ENCODE data around the gene LCMT2.

LCMT2 gene, protein sequence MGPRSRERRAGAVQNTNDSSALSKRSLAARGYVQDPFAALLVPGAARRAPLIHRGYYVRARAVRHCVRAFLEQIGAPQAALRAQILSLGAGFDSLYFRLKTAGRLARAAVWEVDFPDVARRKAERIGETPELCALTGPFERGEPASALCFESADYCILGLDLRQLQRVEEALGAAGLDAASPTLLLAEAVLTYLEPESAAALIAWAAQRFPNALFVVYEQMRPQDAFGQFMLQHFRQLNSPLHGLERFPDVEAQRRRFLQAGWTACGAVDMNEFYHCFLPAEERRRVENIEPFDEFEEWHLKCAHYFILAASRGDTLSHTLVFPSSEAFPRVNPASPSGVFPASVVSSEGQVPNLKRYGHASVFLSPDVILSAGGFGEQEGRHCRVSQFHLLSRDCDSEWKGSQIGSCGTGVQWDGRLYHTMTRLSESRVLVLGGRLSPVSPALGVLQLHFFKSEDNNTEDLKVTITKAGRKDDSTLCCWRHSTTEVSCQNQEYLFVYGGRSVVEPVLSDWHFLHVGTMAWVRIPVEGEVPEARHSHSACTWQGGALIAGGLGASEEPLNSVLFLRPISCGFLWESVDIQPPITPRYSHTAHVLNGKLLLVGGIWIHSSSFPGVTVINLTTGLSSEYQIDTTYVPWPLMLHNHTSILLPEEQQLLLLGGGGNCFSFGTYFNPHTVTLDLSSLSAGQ

DNA sequence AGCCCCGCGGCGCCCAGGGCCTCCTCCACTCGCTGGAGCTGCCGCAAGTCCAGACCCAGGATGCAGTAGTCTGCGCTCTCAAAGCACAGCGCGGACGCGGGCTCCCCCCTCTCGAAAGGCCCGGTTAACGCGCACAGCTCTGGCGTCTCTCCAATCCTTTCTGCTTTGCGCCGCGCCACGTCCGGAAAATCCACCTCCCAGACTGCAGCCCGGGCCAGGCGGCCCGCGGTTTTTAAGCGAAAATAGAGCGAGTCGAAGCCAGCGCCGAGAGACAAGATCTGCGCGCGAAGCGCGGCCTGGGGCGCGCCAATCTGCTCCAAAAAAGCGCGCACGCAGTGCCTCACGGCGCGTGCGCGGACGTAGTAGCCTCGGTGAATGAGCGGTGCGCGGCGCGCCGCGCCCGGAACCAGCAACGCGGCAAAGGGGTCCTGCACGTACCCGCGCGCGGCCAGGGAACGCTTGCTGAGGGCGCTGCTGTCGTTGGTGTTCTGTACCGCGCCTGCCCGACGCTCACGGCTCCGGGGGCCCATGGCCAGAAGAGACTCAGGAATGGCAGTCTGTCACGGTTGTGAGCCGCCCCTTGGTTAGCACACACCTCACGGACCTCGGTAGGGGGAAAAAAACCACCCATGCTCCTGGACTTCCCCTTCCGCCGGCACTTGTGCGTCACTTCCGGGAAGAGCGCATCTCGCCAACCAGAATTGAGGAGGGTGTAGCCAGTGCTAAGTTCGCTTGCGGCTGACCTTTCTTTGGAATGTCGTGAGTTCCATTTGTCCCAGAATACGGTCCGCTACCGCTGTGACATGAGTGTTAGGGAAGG is at the start of gene LCMT2:
LCMT2 (minus strand) TSS at position 614 of the 820 bp plus-strand sequence; CDS start at position 530, 84 bp downstream.
- peak; percentile 93 for DNase-seq

GRCh38 chr15:43378601-43379000 is 48.2 kb upstream of the LCMT2 start:
- DNase-seq = no peak

DNA sequence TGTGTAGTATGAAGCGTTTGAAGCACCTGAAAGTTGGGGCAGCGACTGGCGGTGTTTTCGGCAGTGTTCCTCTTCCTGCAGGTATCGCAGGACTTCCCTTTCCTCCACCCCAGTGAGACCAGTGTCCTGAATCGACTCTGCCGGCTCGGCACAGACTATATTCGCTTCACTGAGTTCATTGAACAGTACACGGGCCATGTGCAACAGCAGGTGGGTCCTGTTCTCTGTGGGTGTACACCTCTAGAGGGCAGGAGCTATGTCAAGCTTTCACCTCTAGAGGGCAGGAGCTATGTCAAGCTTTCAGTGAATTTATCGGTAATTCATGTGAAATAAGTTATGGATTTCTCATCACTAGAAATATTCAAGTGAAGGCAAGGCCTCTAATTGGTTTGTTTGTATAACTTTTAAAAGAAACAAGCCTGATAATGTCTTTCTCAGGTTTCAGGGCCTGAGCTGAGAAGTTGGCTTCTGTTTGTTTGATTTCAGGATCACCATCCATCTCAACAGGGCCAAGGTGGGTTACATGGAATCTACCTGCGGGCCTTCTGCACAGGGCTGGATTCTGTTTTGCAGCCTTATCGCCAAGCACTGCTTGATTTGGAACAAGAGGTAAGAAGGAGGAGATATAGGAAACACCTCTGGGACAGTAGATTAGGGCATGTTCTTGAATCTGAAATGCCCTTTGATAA is 45.8 kb upstream of the LCMT2 start:
- peak; percentile 18 for DNase-seq

- DNase-seq = peak; percentile 80
Observed at GRCh38 chr15:43370975-43371974, 40.9 kb upstream of the LCMT2 start, which contains the start of the genes TUBGCP4 and ZSCAN29. Gene TUBGCP4 (plus strand): TSS chr15:43371101. CDS start chr15:43371355, 254 bp downstream. Gene ZSCAN29 (minus strand): TSS chr15:43371043. CDS start chr15:43369913, 1,130 bp downstream.

DNA sequence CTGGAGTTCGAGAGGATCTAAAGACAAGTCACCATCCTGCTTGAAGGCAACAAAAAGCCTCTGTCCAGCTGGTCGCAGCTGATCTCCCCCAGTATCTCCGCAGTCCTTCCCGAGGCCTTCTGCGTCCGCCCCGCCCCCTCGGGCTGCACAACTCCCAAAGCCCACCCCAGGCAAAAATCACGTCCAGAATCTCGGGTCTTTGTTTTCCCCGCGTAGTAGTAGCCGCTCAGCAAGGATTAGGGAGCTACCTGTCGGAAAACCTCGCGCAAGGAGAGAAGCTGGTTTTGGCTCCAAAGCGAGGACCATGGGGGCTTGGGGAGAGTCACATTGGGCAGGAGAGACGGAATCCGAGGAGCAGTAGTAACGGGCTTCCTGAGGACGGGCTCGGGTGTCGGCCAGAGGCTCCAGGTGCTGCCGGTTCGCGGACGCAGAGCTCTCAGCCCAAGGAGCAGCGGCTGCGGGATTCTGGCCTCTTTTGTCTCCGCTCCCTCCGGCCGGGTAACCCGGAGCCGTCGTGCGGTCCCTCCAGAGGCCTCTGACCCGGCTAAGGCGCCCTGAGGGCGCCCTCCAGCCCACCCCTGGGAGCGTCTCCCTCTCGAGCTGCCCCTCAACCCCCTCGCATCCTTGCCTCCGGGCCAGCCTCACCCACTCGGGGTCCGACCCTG is 40.1 kb upstream of the LCMT2 start:
- no peak for DNase-seq

DNA sequence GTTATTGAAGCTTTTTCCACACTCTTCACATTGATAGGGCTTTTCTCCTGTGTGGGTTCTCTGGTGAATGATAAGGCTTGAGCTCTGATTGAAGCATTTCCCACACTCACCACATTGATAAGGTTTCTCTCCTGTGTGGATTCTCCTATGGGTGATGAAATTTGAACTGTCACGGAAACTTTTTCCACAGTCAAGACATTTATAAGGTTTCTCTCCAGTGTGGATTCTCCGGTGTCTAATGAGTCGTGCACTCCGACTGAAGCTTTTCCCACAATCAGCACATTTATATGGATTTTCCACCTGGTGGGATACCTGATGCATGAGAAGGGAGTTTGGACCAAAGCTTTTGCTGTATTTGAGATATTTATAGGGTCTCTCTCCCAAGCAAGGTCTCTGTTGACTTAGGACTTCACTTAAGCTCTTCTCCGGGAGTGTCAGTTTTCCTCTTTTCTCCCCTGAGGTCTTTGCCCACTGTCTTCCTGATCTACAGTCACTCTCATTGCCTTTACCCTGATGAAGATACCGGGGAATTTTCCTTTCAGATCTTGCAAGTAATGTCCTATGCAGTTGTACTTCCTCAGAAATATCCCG is 31.0 kb upstream of the LCMT2 start:
- no peak for DNase-seq

- DNase-seq = no peak
Observed at GRCh38 chr15:43360821-43361220, 30.4 kb upstream of the LCMT2 start.

- no peak for DNase-seq
Observed at GRCh38 chr15:43352693-43353382, 22.5 kb upstream of the LCMT2 start.

GRCh38 chr15:43347114-43347513 is 16.7 kb upstream of the LCMT2 start:
- no peak for DNase-seq

DNA sequence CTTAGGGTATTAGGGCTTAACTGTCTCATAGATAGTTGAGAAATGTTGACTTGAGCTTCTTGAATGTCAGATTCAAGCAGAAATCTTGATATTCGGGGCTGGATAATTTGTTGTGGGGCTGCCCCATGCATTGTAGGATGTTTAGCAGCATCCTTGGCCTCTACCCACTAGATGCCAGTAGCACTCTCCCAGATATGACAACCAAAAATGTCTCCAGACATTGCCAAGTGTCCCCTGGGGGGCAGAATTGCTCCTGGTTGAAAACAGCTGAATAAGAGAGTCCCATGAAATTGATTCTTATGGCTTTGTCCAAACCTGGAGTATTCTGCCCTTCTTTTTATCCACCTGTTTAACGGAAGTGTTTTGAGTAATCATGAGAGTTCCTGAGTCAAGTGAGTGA is 15.9 kb upstream of the LCMT2 start:
- no peak for DNase-seq

- no peak for DNase-seq
Observed at GRCh38 chr15:43330780-43331087, 361 bp upstream of the LCMT2 start.

GRCh38 chr15:43329217-43329959 is 985 bp downstream of the LCMT2 start:
- no peak for DNase-seq

GRCh38 chr15:43325039-43325684 is 5.2 kb downstream of the LCMT2 start:
- no peak for DNase-seq

GRCh38 chr15:43318990-43319771 is 11.2 kb downstream of the LCMT2 start:
- DNase-seq = no peak

DNA sequence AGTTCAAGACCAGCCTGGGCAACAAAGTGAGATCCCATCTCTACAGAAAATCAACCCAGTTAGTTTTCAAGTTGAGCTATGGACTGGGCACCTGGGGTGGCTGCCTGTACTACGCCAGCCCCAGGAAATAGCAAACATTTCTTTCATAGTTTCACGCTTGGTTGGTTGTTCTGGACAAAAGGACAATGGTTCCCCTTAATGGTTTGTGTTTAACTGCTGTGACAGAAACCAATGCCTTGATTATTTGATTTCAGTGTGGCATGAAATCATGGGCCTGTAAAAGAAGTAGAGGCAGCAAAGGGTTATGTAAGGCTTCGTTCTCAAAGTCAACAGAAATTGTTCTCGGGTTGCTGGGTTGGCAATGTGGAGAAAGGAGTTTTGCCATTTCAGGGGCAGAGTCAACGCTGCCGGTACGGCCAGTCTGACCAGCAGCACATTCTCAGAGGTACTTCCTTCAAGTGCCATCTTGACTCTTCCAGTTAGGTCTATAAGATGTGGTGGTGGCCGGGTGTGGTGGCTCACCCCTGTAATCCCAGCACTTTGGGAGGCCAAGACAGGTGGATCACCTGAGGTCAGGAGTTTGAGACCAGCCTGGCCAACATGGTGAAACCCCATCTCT is 12.7 kb downstream of the LCMT2 start:
- DNase-seq = no peak

- no peak for DNase-seq
Observed at GRCh38 chr15:43316971-43317346, 13.4 kb downstream of the LCMT2 start.
